CD4-positive, alpha-beta T cell (primary cell): ENCODE data around the gene ADGRB3. TPM values are rescaled to one million over a fixed set of nuclear protein-coding genes. Genes with fewer than 3 reads are reported as not detected.

Experiments used
- ATAC-seq: fragments of 200-7000 bp; cut with Tn5 transposase; one replicate; pipeline ENCODE4 v1.10.0; 2022; ENCODE audit warnings: mild to moderate bottlenecking; ENCODE audit not compliant: poor library complexity
- CTCF ChIA-PET: fragments of 350-600 bp; sonication (Branson Sonifier 250); formaldehyde crosslinking; loops from one replicate; lab custom pipeline; 2021; ENCODE audit warnings: antibody characterized with exemption, inconsistent platforms; lab: Charles Lee
- POLR2A ChIA-PET: fragments of 350-600 bp; sonication (Branson Sonifier 250); formaldehyde crosslinking; loops from one replicate; lab custom pipeline; 2021; ENCODE audit warnings: antibody characterized with exemption, inconsistent platforms; lab: Charles Lee
- DNase-seq, 14 experiments: peaks; one replicate each; pipeline ENCODE4 v3.0.0-alpha.2; 2013 to 2020; ENCODE audit warnings: mixed read lengths in 2 of 14
- H3K27ac ChIP-seq, 2 donors: one replicate each; pipeline versions ENCODE4 v1.5.1 to v1.7.0; 2013; ENCODE audit warnings: low read length in 2 of 2, low read depth in 1 of 2, mild to moderate bottlenecking in 1 of 2
- H3K27me3 ChIP-seq, 2 experiments: 1 replicate in 1 of 2; 2 replicates in 1 of 2; pipeline versions ENCODE4 v1.6.1 to v1.7.0; 2013; ENCODE audit warnings: low read length in 2 of 2, control low read depth in 1 of 2, mild to moderate bottlenecking in 1 of 2, moderate library complexity in 1 of 2; ENCODE audit not compliant: insufficient read depth in 2 of 2, control insufficient read depth in 1 of 2
- H3K36me3 ChIP-seq: one replicate; pipeline ENCODE4 v1.6.1; 2013; ENCODE audit warnings: low read length, control low read depth; ENCODE audit not compliant: insufficient read depth
- H3K4me1 ChIP-seq: one replicate; pipeline ENCODE4 v1.6.1; 2013; ENCODE audit warnings: low read length, control low read depth; ENCODE audit not compliant: insufficient read depth
- H3K4me3 ChIP-seq: one replicate; pipeline ENCODE4 v1.5.1; 2013; ENCODE audit warnings: mild to moderate bottlenecking, low read length, moderate library complexity
- H3K9me3 ChIP-seq, 2 experiments: 1 replicate in 1 of 2; 2 replicates in 1 of 2; pipeline versions ENCODE4 v1.6.1 to v1.7.0; 2013; ENCODE audit warnings: low read length in 2 of 2, mild to moderate bottlenecking in 2 of 2, control low read depth in 1 of 2, moderate library complexity in 1 of 2; ENCODE audit not compliant: control insufficient read depth in 1 of 2, insufficient read depth in 1 of 2
- H3K27ac Mint-ChIP-seq: one replicate; pipeline ENCODE4 v1.8.0; 2020; ENCODE audit warnings: mixed read lengths
- H3K27me3 Mint-ChIP-seq: one replicate; pipeline ENCODE4 v1.8.0; 2021; ENCODE audit warnings: mixed read lengths
- H3K36me3 Mint-ChIP-seq: one replicate; pipeline ENCODE4 v1.8.0; 2021; ENCODE audit warnings: low read depth, mixed read lengths
- H3K4me1 Mint-ChIP-seq: one replicate; pipeline ENCODE4 v1.8.0; 2021; ENCODE audit warnings: low read depth, mixed read lengths
- H3K4me3 Mint-ChIP-seq: one replicate; pipeline ENCODE4 v1.8.0; 2020; ENCODE audit warnings: mild to moderate bottlenecking, mixed read lengths
- H3K9me3 Mint-ChIP-seq: one replicate; pipeline ENCODE4 v1.8.0; 2020; ENCODE audit warnings: mixed read lengths
- intact Hi-C, 2 experiments: fragments of 100-400 bp; cut with DNase I in 1 of 2; cut with micrococcal nuclease in 1 of 2; formaldehyde crosslinking; loops; one replicate each; pipeline versions ENCODE4 v1.15.1 to v1.9.0; 2023 to 2025; cut with DNase I, micrococcal nuclease
- total RNA-seq, 174 experiments: library from RNA in 2 of 174; stranded (reverse) in 2 of 174; gene quantifications; one replicate each; pipeline ENCODE4 v1.2.3 and lab custom pipeline; 2021 to 2026
- TF ChIP-seq, protein P1 (sequence below): fragments of 200-600 bp; IDR thresholded peaks from one replicate; pipeline ENCODE4 v1.8.0; 2022; ENCODE audit warnings: antibody characterized with exemption, mild to moderate bottlenecking

The ADGRB3 gene
- total RNA-seq, 2 experiments from 2014 or later, result not detected

DNA sequence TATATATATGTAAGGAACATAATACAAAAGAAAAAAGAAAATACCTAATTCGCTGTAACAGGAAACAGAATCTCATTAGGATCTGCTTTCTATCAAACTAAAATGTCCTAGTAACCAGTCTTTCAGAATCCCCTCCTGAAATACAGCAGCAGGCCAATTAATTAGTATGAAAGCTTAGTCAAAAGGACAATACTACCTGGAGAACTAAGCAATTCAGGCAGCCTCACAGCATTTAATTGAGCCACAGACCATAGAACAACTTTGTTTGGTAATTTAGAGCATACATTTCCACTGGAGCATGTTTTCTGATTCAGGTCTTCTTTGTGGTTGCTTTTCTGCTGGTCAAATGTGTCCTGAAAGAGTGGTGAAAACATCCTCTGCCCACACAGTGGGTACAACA lies 645.8 kb downstream of the ADGRB3 start:
- DNase-seq (no peak), ATAC-seq (no peak)
- TF ChIP-seq, protein P1, sequence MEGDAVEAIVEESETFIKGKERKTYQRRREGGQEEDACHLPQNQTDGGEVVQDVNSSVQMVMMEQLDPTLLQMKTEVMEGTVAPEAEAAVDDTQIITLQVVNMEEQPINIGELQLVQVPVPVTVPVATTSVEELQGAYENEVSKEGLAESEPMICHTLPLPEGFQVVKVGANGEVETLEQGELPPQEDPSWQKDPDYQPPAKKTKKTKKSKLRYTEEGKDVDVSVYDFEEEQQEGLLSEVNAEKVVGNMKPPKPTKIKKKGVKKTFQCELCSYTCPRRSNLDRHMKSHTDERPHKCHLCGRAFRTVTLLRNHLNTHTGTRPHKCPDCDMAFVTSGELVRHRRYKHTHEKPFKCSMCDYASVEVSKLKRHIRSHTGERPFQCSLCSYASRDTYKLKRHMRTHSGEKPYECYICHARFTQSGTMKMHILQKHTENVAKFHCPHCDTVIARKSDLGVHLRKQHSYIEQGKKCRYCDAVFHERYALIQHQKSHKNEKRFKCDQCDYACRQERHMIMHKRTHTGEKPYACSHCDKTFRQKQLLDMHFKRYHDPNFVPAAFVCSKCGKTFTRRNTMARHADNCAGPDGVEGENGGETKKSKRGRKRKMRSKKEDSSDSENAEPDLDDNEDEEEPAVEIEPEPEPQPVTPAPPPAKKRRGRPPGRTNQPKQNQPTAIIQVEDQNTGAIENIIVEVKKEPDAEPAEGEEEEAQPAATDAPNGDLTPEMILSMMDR, result no peak
- Mint-ChIP-seq H3K27ac (no peak overlapping the region), H3K36me3 (no peaks in the 10 kb centered on the region), H3K4me1 (no peaks in the 10 kb centered on the region), H3K27me3 (no peaks in the 10 kb centered on the region), H3K4me3 (no peak overlapping the region), H3K9me3 (peaks cover 2% of the 10 kb centered on the region)
- H3K36me3 ChIP-seq, result no peaks in the 10 kb centered on the region
- ChIA-PET POLR2A (no interaction called here), CTCF (no interaction called here)
- H3K9me3 ChIP-seq, result no peaks in the 10 kb centered on the region
- no peaks in the 10 kb centered on the region for H3K27me3 ChIP-seq
- no peaks in the 10 kb centered on the region for H3K4me1 ChIP-seq
- intact Hi-C loops, result no loop called here
- no peak overlapping the region for H3K4me3 ChIP-seq
- no peak overlapping the region for H3K27ac ChIP-seq

DNA sequence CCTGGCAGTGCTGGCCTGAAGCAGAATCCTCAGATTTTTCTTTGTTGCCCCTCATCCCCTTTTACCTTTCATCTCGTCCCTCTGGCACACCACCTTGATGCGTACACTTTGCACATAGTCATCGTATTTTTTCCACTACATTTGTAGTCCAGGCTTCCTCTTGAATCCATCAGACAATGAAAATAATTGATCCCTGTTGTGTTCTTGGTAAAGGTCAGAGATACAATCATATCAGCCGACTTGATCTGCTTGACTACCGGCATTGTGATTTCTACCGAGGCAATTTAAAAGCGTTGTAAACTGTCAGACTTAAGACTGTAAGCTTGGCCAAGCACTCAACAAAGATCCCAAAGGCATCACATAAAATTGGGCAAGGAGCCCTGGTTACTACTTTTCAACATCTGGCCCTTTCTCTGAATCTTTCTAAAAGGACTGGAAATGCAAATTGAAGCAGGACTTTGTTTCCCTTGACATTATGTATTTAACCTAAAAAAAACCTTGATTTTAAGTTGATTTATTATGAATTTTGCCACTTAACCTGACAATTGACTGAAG lies 649.2 kb downstream of the ADGRB3 start:
- Mint-ChIP-seq H3K4me3 (no peak overlapping the region), H3K4me1 (no peaks in the 10 kb centered on the region), H3K9me3 (peaks cover 2% of the 10 kb centered on the region), H3K27ac (no peak overlapping the region), H3K36me3 (no peaks in the 10 kb centered on the region), H3K27me3 (no peaks in the 10 kb centered on the region)
- TF ChIP-seq, protein P1, result no peak
- ChIA-PET CTCF (no interaction called here), POLR2A (no interaction called here)
- H3K27ac ChIP-seq, result no peak overlapping the region
- no peaks in the 10 kb centered on the region for H3K4me1 ChIP-seq
- ATAC-seq, result no peak
- no peaks in the 10 kb centered on the region for H3K9me3 ChIP-seq
- no peaks in the 10 kb centered on the region for H3K36me3 ChIP-seq
- H3K4me3 ChIP-seq, result no peak overlapping the region
- no peak for DNase-seq
- H3K27me3 ChIP-seq, result no peaks in the 10 kb centered on the region
- intact Hi-C loops, result no loop called here

DNA sequence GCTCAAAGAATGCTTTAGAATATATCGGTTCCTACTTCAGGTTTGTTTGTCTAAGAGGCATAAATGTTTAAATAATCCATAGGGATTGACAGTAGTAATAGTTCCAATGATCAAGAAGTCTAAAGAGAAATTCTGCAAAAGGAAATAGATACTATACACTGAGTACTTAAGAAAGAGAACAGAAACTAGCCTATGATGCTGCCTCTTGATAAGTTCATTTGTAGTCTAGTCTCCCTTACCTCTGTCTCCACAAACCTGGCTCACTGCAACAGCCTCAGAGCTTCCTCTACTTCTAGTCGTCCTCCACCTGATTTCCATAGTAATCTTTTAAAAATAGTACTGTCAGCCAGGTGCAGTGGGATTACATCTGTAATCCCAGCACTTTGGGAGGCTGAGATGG lies 650.0 kb downstream of the ADGRB3 start:
- intact Hi-C loops, result no loop called here
- Mint-ChIP-seq H3K4me3 (no peak overlapping the region), H3K36me3 (no peaks in the 10 kb centered on the region), H3K27ac (no peak overlapping the region), H3K27me3 (no peaks in the 10 kb centered on the region), H3K9me3 (peaks cover 2% of the 10 kb centered on the region), H3K4me1 (no peaks in the 10 kb centered on the region)
- CTCF ChIA-PET, result no interaction called here
- Histone ChIP-seq H3K27ac (no peak overlapping the region), H3K4me1 (no peaks in the 10 kb centered on the region), H3K9me3 (no peaks in the 10 kb centered on the region), H3K4me3 (no peak overlapping the region), H3K27me3 (no peaks in the 10 kb centered on the region), H3K36me3 (no peaks in the 10 kb centered on the region)
- no peak for ATAC-seq
- POLR2A ChIA-PET, result no interaction called here
- TF ChIP-seq, protein P1, result no peak
- no peak for DNase-seq
